GM19240 (cell line): ENCODE results near the gene NFATC2IP.
"Not testable (repeated sequence)": the region's sequence is repeated elsewhere in the genome, so short reads cannot be mapped to it uniquely, and the experiment has no call there.

Experiments
- DNase-seq: peaks from one replicate; pipeline ENCODE4 v3.0.0; 2011; ENCODE audit warnings: low spot score; ENCODE audit not compliant: insufficient read length

The NFATC2IP gene

DNA sequence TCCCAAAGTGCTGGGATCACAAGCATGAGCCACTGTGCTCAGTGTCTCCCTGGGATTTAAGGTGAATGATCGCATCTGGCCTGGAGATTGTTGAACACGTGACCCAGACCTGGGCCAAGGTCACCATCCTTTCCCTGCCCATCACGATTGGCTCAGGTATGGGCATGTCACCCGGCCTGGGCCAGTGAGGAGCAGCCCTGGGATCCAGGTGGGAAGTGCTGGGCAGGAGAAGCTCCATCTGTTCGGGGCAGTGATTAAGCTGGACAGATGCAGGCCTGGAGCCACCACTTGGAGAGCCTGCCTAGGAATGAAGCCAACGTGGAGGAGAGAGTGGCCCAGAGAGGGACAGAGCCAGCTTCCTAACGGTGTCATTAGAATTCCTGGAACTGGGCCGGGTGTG lies 41.0 kb downstream of the NFATC2IP start:
- no peak for DNase-seq

DNA sequence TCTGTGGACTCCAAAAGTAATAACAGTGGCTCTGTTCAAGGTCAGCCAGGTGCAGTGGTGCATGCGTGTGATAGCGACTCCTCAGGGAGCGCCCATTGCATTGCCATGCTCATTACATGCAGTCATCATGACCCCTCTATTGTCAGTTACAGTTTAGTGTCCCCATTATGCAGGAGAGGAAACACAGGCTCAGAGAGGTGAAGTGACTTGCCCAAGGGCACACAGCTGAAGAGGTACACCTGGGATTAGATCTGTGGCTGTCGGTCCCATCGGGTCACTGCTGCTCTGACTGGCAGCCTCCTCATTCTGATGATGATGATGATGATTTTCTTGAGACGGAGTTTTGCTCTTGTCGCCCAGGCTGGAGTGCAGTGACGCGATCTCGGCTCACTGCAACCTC lies 41.8 kb downstream of the NFATC2IP start:
- DNase-seq: no peak

DNA sequence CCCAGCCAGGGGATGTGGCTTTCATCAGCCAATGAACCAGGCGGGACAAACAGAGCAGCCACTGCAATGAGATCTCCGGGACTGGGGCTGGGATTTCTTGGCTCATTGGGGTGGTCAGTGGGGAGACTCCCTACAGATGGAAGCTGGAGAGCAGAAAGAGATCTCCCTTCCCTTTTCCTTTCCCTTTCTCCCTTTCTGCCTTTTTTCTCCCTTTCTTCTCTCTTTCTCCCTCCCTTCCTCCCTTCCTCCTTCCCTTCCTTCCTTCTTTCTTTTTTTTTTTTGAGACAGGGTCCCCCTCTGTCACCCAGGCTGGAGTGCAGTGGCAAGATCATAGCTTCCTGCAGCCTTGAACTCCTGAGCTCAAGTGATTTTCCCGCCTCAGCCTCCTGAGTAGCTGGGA lies 48.1 kb downstream of the NFATC2IP start:
- DNase-seq: no peak

DNA sequence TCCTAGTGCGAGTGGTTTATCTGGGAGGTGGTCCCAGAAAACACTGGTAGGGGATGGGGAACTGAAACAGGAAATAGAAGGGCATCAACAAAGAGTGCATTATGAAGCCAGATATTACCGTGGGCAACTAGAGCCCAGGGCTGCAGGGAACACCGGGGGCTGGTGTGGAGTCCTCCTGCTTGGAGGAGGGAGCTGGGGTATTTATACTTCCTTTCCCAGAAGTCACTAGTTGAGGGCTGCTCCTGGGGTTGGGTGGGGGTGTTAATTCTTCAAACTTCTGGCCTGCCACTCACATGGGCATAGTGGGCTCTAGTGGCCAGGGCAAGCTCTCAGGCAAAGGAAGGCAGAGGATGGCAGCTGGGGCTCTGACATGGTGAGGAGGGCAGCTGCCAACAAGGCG lies 48.8 kb downstream of the NFATC2IP start:
- DNase-seq: no peak

DNA sequence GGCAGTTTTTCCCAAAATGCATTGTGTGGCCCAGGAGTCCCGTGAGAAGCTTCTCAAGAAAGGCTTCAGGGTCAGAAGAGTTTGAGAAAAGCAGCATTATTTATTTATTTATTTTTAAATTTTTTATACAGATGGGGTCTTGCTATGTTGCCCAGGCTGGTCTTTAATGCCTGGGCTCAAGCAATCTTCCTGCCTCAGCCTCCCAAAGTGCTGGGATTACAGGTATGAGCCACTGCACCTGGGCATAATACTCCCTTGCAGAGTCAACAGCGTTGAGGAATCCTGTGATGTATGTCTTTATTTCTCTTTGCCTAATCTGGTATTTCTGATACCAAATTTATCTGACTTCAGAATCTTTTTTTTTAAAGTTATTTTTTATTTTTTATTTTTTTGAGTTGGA lies 49.3 kb downstream of the NFATC2IP start:
- no peak for DNase-seq

DNA sequence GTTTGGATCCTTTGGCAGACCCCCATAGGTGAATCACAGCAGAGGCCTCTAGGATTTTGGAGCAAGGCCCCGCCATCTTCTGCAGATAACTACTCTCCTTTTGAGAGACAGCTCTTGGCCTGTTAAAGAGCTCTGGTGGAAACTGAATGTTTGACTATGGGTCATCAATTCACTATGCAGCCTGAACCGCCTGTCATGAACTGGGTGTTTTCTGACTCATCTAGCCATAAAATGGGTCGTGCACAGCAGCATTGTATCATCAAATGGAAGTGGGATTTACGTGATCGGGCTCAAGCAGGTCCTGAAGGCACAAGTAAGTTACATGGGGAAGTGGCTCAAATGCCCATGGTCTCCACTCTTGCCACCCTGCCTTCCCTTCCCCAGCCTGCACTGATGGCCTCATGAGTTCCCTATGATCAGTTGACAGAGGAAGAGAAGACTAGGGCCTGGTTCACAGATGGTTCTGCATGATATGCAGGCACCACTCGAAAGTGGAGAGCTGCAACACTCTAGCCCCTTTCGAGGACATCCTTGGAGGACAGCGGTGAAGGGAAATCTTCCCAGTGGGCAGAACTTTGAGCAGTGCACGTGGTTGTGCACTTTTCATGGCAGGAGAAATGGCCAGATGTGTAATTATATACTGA lies 53.9 kb downstream of the NFATC2IP start:
- DNase-seq: not testable (repeated sequence)

DNA sequence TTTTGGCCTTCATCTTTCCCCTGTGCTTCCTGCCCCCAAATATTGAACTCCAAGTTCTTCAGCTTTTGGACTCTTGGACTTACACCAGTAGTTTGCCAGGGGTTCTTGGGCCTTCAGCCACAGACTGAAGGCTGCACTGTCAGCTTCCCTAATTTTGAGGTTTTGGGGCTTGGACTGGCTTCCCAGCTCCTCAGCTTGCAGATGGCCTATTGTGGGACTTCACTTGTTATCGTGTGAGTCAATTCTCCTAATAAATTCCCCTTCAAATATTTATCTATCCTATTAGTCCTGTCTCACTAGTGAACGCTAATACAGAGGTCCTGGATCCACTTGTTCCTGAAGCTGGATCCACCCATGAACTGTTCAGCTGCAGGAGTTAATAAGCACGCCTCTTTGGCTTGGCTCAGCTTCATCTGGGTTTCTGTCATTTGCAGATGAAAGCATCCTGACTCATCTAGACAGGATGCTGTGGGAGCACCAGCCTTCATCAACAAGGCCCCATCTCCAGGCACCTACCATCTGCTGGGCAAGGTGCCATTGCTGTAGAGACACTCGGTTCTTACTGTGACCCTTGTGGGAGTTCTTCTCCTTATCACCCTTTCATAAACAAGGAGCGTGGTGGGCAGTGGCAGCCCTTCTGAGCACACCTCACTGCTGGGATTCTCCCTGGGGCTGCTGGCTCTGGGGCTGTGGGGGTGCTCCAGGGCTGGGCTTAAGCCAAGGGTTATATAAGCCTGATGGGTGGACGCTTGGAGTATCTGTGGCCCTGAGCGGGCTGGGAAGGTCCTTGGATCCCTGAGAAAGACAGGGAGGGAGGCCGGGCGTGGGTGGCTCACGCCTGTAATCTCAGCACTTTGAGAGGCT lies 57.2 kb downstream of the NFATC2IP start:
- DNase-seq: no peak

DNA sequence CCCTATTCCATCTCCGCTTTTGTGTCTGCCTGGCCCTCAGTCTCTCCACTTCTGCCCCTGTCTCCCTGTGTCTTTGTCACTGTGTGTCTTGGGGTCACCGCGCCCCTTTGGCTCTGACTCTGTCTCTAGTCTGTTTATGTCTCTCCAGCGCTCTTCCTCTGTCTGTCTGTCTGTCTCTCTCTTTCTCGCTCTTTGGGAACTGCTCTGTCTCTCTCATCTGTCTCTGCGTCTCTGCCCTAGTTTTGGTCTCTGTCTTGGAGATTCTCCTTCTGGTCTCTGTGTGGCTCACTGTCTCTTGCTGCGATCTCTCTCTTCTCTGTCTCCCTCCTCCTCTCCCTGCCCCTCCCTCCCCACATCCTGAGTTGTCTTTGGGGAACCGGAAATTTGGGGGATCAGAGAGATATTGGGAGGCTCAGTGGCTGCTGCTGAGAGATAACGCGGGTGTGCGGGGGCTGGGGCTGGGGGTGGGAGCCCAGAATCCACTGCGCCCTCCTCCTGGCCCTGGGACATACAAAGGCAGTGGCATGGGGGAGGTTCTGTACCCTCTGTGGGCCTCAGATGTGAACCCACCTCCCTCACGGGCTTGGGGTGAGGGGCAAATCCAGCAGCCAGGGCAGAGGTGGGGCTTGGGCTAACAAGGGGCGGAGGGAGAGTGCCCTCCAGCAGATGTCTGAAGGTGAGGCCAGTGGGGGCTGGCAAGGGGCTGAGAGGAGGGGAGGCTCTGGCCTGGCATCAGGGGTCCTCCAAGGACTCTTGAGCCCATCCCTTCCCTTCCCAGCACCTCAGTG lies 58.5 kb downstream of the NFATC2IP start:
- DNase-seq: no peak

DNA sequence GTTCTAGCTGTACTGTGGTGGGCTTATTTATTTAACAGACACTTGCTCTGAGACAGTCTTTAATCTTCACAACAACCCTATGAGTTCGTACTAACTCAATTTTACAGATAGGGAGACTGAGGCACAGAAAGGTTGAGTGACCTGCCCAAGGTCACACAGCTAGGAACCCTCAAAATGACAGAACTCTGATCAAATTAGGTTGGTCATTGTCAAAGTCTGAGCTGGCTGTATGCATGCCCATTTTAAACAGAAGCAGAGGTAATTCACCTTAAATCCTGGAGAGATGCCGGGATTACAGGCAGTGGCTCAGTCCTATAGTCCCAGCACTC lies 59.1 kb downstream of the NFATC2IP start:
- DNase-seq: no peak

DNA sequence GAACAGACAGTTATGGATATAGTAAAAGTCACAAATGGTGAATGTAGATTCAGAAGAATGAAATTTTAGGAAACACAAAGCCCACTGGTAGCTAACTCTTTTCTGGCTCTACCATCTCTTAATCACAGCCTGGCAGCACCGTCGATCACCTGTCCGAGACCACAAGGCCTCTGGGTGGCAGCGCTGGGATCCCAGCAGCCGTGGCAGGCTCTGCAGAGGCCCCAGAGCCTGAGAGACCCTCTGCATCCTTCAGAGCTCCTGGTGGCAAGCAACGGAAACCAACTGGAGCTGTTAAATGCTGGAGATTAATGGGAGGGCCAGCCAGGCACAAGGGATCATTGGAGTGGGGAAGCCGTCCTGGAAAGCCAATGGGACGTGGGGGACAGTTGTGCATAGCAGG lies 60.4 kb downstream of the NFATC2IP start:
- no peak for DNase-seq

DNA sequence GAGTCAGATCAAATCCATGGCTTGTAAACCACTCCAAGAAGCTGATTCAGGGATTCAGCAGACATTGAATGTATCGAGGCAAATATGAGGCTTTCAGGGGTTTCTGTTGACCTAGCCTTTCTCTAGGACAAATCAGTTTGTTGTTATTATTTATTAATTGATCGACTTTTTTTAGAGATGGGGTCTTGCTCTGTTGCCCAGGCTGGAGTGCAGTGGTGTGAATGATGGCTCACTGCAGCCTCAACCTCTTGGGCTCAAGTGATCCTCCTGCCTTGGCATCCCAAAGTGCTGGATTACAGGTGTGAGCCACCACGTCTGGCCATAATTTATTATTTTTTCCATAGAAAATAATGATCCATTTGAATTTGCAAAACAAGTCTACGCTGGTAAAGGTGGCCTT lies 61.1 kb downstream of the NFATC2IP start:
- no peak for DNase-seq

DNA sequence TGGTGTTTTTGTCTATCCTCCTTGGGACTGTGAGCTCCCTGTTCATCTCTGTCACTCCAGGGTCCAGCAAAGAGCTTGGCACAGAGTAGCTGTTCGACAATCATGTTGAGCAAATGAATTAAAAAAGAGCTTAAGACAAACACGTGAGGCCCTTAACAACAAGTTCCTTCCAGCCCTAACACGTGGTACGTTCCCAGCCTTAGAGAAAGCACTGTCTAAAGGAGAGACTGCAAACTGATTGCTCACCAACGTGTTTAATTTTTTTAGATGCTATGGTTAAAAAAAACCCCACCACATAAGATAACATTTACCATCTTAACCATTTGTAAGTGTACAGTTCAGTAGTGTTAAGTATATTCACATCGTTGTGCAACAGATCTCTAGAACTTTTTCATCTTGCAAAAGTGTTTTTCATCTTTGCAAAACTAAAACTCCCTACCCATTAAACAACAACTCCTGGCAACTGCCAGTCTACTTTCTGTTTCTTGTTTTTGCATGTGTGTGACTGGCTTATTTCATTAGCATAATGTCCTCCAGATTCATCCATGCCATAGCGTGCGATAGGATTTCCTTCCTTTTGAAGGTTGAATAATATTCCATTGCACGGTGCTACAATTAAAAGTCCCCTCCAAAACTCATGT lies 62.3 kb downstream of the NFATC2IP start:
- DNase-seq: no peak

DNA sequence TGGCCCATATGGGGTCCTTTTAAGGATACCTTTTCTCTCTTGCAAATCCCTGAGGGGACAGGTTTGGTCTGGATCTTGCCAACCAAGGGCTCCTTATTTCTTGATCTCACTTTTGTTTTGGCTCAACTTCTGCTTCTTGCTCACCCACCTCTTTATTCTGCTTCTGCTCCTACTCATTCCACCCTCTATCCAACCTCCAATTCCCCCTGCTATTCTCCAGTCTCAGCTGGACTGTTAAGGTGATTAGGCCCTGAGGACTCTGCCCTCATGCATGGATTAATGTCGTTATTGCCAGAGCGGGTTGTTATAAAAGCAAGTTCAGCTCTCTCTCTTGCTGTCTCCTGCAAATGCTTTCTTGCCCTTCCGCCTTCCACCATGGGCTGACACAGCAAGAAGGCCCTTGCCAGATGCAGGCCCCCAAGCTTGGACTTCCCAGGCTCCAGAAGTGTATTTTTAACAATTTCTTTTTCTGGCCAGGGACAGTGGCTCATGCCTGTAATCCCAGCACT lies 63.9 kb downstream of the NFATC2IP start:
- no peak for DNase-seq
